Endodermal cell (in vitro differentiated cells): ENCODE results near the gene GALNT2. TPM values are rescaled to one million over a fixed set of nuclear protein-coding genes. Genes with fewer than 3 reads are reported as not detected.

ENCODE experiments used
- DNase-seq: peaks from one replicate; pipeline ENCODE4 v3.0.0-alpha.2; 2017
- H3K27ac ChIP-seq: 2 replicates; pipeline ENCODE4 v1.5.1; 2013; ENCODE audit warnings: mild to moderate bottlenecking, low read depth, low read length, moderate library complexity
- H3K27me3 ChIP-seq: 2 replicates; pipeline ENCODE4 v1.6.1; 2013; ENCODE audit warnings: mild to moderate bottlenecking, low read length, moderate library complexity; ENCODE audit not compliant: insufficient read depth, control insufficient read depth, poor library complexity, severe bottlenecking
- H3K36me3 ChIP-seq: 2 replicates; pipeline ENCODE4 v1.7.0; 2013; ENCODE audit warnings: mild to moderate bottlenecking, low read length, moderate library complexity; ENCODE audit not compliant: control insufficient read depth, insufficient read depth
- H3K4me1 ChIP-seq: one replicate; pipeline ENCODE4 v1.7.0; 2013; ENCODE audit warnings: low read length; ENCODE audit not compliant: control insufficient read depth, insufficient read depth
- H3K4me3 ChIP-seq: 2 replicates; pipeline ENCODE4 v1.5.1; 2013; ENCODE audit warnings: mild to moderate bottlenecking, low read length, moderate library complexity
- H3K9ac ChIP-seq: 2 replicates; pipeline ENCODE4 v1.6.1; 2013; ENCODE audit warnings: mild to moderate bottlenecking, low read length, moderate library complexity; ENCODE audit not compliant: poor library complexity, severe bottlenecking; ENCODE audit errors: extremely low read depth
- H3K9me3 ChIP-seq: 2 replicates; pipeline ENCODE4 v1.6.1; 2013; ENCODE audit warnings: mild to moderate bottlenecking, low read length, moderate library complexity; ENCODE audit not compliant: control insufficient read depth
- H3K27ac Mint-ChIP-seq: 2 replicates; pipeline ENCODE4 v1.8.0; 2020; ENCODE audit warnings: mixed read lengths
- H3K27me3 Mint-ChIP-seq: 2 replicates; pipeline ENCODE4 v1.8.0; 2021; ENCODE audit warnings: mild to moderate bottlenecking, mixed read lengths; ENCODE audit not compliant: insufficient read depth
- H3K36me3 Mint-ChIP-seq: 2 replicates; pipeline ENCODE4 v1.8.0; 2020; ENCODE audit warnings: low read depth, mixed read lengths
- H3K4me1 Mint-ChIP-seq: 2 replicates; pipeline ENCODE4 v1.8.0; 2020; ENCODE audit warnings: mixed read lengths
- H3K4me3 Mint-ChIP-seq: 2 replicates; pipeline ENCODE4 v1.8.0; 2020; ENCODE audit warnings: mild to moderate bottlenecking, moderate library complexity, mixed read lengths
- H3K9me3 Mint-ChIP-seq: 2 replicates; pipeline ENCODE4 v1.8.0; 2020; ENCODE audit warnings: mild to moderate bottlenecking, mixed read lengths
- WGBS, 2 experiments: methylation state at CpG; one replicate each; pipeline versions ENCODE4 v1.1.5 to v1.1.7; 2013; ENCODE audit warnings: missing lambda C conversion rate in 2 of 2, mixed read lengths in 1 of 2; ENCODE audit not compliant: insufficient coverage in 1 of 2, insufficient read length in 1 of 2; 5-methylcytosine and 5-hydroxymethylcytosine counted together
- total RNA-seq, 2 donors: library from RNA; stranded (reverse); fragmentation: NEBNext Ultra II Directional in 1 of 2; extraction: Animal tissue kit (Norgen Biotek cat#: 25700) in 1 of 2; gene quantifications; 2 replicates in 1 of 2; 3 replicates in 1 of 2; pipeline ENCODE4 v1.2.1, GENCODE V29; 2021
- TF ChIP-seq, protein P1 (sequence below): fragments of 200-600 bp; sonication (generic); conservative IDR thresholded peaks from 2 replicates; pipeline ENCODE4 v1.5.0; 2021; ENCODE audit warnings: antibody characterized with exemption, mild to moderate bottlenecking

Gene GALNT2
- total RNA-seq, 2 donors from 2014 or later = 41.6 to 63.5 TPM

DNA sequence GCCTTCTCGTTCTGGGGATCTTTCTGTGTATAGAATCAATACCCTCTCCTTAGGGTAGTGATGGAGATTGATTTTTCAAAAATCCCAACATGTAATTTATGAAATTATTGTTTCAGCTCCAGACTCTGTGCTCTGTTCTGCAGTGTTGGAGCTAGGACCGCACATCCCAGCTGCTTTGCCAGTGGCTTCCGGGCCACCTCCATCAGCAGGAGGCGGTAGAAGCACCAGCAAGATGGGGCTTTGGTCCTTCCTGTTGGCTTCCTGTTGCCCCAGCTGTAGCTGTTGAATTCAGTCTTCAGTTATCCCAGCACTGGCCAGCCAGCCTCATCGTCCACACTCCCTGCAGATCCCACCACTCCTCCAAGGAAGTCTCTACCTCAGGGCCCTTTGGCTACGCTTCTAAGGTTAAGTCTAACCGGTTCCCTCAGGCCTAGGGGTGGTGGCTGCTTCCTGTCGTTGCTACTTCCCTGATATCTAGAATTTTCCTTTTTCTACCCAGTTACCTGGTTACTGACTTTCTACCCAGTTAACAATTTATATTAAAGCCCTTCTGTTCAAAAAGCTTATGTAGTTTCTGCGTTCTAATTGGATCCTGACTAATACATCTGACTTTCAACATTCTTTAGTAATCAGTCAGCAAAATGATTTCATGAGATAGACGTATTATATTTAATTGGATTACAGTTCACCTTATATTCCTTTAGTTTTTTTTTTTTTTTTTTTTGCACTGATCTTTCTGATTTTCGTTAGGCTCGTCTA is 24.6 kb downstream of the GALNT2 start:
- TF ChIP-seq, protein P1, sequence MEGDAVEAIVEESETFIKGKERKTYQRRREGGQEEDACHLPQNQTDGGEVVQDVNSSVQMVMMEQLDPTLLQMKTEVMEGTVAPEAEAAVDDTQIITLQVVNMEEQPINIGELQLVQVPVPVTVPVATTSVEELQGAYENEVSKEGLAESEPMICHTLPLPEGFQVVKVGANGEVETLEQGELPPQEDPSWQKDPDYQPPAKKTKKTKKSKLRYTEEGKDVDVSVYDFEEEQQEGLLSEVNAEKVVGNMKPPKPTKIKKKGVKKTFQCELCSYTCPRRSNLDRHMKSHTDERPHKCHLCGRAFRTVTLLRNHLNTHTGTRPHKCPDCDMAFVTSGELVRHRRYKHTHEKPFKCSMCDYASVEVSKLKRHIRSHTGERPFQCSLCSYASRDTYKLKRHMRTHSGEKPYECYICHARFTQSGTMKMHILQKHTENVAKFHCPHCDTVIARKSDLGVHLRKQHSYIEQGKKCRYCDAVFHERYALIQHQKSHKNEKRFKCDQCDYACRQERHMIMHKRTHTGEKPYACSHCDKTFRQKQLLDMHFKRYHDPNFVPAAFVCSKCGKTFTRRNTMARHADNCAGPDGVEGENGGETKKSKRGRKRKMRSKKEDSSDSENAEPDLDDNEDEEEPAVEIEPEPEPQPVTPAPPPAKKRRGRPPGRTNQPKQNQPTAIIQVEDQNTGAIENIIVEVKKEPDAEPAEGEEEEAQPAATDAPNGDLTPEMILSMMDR = peak; percentile 31
- no peak overlapping the region for H3K9ac ChIP-seq
- no peaks in the 10 kb centered on the region for H3K9me3 Mint-ChIP-seq
- no peaks in the 10 kb centered on the region for H3K27me3 Mint-ChIP-seq
- H3K36me3 ChIP-seq = no peaks in the 10 kb centered on the region
- H3K9me3 ChIP-seq = no peaks in the 10 kb centered on the region
- H3K27ac ChIP-seq = no peak overlapping the region
- no peak overlapping the region for H3K27ac Mint-ChIP-seq
- 89 to 94% methylated on average over 8 to 11 of the region's 12 CpGs for WGBS, 2 experiments
- no peak overlapping the region for H3K4me3 ChIP-seq
- H3K4me1 ChIP-seq = no peaks in the 10 kb centered on the region
- peaks cover 12% of the 10 kb centered on the region for H3K36me3 Mint-ChIP-seq
- no peak for DNase-seq
- H3K4me3 Mint-ChIP-seq = no peak overlapping the region
- H3K27me3 ChIP-seq = no peaks in the 10 kb centered on the region
- peaks cover 2% of the 10 kb centered on the region for H3K4me1 Mint-ChIP-seq

DNA sequence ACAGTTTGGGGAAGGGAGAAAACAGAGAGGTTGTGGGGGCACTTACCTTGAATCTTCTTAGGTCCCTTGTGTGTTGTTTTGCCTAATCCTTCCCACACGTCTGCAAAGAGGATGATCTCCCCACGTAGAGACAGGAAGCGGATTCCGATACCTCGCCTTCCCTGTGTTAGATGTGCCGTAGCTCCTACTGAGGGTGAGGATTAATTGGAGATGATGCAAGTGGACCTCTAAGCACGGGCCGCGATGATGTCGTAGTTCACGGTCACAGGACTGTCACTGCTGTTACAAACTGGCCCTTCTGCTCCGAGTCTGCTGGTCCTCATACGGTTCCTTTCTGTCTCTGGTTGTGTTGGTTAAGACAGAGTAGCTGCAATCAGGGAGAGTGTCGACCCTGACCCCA is 27.7 kb downstream of the GALNT2 start:
- Histone ChIP-seq H3K9me3 (no peaks in the 10 kb centered on the region), H3K9ac (no peak overlapping the region)
- H3K27ac Mint-ChIP-seq = no peak overlapping the region

DNA sequence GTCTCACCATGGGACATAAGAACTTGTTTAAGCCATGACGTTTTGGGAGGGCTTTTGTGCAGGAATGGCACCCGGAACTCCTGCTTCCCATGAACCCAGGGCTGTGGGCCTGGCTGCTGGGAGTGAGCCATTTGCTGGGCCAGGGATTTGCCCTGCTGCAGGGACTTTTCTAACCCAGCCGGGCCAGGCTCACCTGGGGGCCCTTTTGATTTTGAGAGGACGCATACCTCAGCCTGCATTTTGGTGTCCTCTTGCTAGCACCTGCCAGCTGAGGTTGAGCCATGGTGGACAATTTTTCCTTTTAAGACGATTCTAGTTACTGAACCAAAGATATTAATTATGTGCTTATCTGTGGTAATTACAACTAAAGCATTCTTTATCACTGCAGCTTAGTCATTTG is 28.9 kb downstream of the GALNT2 start:
- Histone ChIP-seq H3K27me3 (no peaks in the 10 kb centered on the region), H3K27ac (no peak overlapping the region), H3K9me3 (no peaks in the 10 kb centered on the region), H3K36me3 (no peaks in the 10 kb centered on the region), H3K9ac (no peak overlapping the region), H3K4me3 (no peak overlapping the region), H3K4me1 (no peaks in the 10 kb centered on the region)
- Mint-ChIP-seq H3K4me1 (peaks cover 5% of the 10 kb centered on the region), H3K27ac (no peak overlapping the region), H3K9me3 (no peaks in the 10 kb centered on the region), H3K36me3 (peaks cover 15% of the 10 kb centered on the region), H3K27me3 (no peaks in the 10 kb centered on the region), H3K4me3 (no peak overlapping the region)
- 80 to 89% methylated on average over 4 to 5 of the region's 5 CpGs for WGBS, 2 experiments
- TF ChIP-seq, protein P1 = no peak
- DNase-seq = no peak

More for the DNA sequence above, 27.7 kb downstream of the GALNT2 start:
- Histone ChIP-seq H3K4me1 (no peaks in the 10 kb centered on the region), H3K27ac (no peak overlapping the region), H3K27me3 (no peaks in the 10 kb centered on the region), H3K36me3 (no peaks in the 10 kb centered on the region), H3K4me3 (no peak overlapping the region)
- Mint-ChIP-seq H3K36me3 (peaks cover 19% of the 10 kb centered on the region), H3K4me3 (no peak overlapping the region), H3K27me3 (no peaks in the 10 kb centered on the region), H3K4me1 (peaks cover 5% of the 10 kb centered on the region), H3K9me3 (no peaks in the 10 kb centered on the region)
- TF ChIP-seq, protein P1 = no peak
- DNase-seq = no peak
- WGBS, 2 experiments = 94% methylated on average over 13 to 14 of the region's 14 CpGs
